GM21529 (cell line): ENCODE measurements around the gene APOLD1.
"Not testable (repeated sequence)": the region's sequence is repeated elsewhere in the genome, so short reads cannot be mapped to it uniquely, and the experiment has no call there.

Experiments used
- ATAC-seq: cut with Tn5 transposase; IDR thresholded peaks from one replicate; pipeline ENCODE4 v1.9.1; 2021; ENCODE audit not compliant: unreplicated experiment

Gene APOLD1

GRCh38 chr12:12839003-12839395, 53.5 kb downstream of the APOLD1 start:
- no peak for ATAC-seq

- not testable (repeated sequence) for ATAC-seq
Observed at GRCh38 chr12:12839439-12839838, 54.0 kb downstream of the APOLD1 start.

GRCh38 chr12:12839873-12840579, 54.6 kb downstream of the APOLD1 start:
- ATAC-seq = no peak

GRCh38 chr12:12840580-12840899, 55.1 kb downstream of the APOLD1 start:
- no peak for ATAC-seq
